ENCODE results near the gene RPL13.
A peak's percentile ranks its signal among the peaks of the same experiment; 100 is the strongest.
"Not testable (repeated sequence)": the region's sequence is repeated elsewhere in the genome, so short reads cannot be mapped to it uniquely, and the experiment has no call there.

Gene RPL13

DNA sequence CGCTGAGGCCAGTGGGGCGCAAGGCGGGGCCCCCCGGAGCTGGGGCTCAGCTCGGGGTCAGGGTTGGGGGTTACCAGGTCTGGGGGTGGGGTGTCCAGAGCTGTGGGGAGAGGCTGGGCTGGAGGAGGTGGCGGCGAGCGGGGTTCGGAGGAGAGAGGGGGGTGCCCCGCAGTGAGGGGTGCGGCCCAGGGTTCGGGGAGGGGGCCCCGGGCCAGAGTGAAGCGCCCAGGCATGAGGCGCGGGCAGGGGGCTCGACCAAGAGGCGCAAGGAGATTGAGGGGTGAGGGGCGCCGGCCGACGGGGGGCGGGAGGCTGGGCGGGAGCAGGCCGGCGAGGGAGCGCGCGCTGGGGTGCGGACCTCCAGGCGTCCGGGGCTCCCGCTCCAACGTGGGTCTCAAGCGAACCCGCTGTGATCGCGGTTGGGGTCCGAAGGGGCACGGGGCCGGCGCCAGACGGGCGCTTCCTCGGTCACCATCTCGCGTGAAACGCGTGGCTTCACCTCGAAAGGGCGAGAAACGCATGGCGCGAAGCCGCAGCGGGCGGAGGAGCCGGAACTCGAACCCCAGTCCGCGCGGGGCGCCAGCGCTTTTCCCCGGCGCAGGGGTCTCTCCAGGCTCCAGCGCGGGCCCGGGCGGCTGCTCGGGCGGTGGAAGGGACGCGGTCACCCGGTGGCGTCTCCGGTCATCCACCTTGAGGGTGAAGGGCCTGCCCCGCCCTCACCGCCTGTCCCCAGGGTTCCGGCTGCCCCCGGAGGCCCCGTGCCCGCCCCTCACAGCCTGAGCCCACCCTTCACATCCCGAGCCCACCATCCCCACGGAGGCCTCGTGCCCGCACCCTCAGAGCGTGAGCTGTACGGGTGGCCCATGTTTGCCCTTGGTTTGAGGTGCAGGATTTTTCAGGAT is 15.9 kb downstream of the RPL13 start:
- FAIRE-seq (no peak), DNase-seq (ENCODE audit: low spot score) (no peak)

DNA sequence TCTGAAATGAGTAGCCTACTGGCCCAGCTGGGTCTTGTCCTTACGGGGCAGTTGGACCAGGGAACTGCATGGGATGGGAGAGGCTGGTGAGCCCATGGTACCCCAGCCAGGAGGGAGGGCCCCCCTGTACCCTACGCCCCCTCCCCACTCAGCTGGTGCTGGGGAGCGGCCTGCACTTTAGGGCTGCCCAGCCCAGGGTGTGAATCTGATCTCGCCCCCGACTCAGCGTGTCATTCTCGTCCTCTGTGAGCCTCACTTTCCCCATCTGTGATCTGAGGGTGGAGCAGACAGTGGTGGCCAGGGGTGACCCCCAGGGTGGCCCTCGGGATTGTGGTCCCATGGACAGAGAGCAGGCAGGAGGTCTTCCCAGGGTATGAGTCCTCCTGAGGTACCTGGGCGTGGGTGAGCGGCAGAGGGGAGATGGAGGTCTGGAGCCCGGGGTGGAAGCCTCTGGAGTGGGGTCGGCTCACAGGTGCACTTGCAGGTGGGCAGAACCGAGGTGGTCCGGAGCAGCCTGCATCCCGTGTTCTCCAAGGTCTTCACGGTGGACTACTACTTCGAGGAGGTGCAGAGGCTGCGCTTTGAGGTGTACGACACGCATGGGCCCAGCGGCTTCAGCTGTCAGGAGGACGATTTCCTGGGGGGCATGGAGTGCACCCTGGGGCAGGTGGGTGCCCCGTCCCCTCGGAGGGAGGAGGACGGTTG is 16.7 kb downstream of the RPL13 start:
- FAIRE-seq, result no peak
- DNase-seq (ENCODE audit: low spot score), result no peak

GRCh38 chr16:89579351-89579750 is 18.9 kb downstream of the RPL13 start:
- DNase-seq (ENCODE audit: low spot score) (no peak), FAIRE-seq (no peak)

- DNase-seq (ENCODE audit: low spot score) (peak; percentile 92), FAIRE-seq (no peak)
Observed at GRCh38 chr16:89581045-89581695, 20.7 kb downstream of the RPL13 start.

DNA sequence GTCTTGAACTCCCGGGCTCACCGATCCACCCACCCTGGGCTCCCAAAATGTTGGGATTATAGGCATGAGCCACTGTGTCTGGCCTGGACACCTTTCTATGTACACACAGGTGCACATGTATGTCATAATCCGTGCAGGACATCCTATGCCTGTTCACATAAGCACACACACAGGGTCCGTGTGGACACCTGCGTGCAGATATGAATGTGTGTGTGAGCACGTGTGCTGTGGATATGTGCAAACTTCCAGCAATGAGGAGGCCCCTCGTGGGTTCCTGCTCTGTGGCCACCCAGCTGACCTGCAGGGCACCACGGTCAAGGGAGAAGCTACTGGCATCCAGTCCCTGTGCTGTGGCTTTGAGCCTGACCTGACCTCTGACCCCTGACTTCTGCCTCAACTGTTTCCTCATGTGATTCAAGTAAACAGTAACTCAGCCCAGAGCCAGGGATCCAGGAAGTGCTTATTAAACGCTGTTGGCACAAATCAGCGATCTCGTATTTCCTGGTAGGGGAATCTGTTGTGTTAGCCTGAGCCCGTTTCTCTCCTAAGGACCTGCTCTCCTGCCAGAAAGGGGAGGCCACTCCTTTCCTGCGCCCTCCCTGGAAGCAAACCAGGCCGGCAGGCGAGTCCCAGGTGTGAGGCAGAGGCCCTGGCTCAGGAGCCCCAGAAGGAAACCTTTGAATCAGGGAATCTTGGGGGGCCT is 21.5 kb downstream of the RPL13 start:
- peak; percentile 50 for FAIRE-seq
- no peak for DNase-seq (ENCODE audit: low spot score)

DNA sequence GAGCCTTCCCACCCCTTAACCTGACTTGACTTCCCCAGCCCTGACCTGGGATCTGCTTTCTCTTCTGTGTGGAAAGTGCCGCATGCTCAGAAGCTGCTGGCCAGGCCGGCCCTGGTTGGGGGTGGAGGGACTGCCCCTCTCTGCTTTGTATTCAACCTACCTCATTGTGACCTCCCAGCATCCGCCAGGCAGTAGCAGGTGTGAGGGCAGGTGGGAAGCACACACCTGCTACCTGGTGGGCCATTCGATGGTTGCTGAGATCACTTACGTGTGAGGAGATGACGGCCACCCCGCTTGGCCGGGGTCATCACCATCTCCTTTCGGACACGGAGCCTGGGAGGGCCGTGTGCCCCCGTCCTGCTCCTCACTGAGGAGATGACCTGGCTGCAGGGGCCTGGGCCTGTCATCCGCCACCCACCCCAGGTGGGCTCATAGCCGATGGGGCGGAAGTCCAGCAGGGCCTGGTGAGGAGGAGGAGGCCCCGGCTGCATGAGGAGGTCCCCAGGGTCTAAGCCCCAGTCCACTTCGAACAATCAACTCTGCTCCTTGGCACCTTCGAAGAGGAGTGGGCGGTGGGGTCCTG is 22.2 kb downstream of the RPL13 start:
- no peak for FAIRE-seq
- no peak for DNase-seq (ENCODE audit: low spot score)

DNA sequence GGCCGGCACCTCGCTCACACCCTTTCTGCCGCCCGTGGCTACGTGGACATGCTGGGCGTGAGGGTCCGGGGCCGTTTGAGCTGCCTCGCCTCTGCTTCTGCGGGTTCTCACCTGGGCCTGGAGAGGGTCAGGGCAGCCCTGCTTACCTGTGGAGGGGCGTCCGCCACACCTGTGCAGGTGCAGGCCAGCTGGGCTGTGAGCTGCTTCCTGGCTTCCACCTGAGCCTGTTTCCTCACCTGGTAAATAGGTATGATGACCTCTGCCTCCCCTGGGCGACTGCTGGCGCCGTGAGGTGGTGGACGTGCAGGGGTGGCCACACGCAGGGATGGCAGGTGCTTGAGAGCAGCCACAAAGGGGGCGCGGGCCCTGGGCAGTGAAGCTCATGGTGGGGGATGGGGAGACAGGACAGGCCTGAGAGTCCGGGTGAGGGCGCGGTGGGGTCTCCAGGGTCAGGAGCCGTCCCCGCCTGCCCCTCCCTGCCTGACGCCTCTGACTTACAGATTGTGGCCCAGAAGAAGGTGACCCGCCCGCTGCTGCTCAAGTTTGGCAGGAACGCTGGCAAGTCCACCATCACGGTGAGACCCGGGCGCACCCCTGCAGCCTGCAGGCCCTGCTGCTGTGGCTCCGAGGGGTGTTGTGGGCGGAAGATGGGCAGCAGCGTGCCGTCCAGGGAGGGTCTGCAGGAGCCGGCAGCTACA is 22.9 kb downstream of the RPL13 start:
- FAIRE-seq (no peak), DNase-seq (ENCODE audit: low spot score) (no peak)

DNA sequence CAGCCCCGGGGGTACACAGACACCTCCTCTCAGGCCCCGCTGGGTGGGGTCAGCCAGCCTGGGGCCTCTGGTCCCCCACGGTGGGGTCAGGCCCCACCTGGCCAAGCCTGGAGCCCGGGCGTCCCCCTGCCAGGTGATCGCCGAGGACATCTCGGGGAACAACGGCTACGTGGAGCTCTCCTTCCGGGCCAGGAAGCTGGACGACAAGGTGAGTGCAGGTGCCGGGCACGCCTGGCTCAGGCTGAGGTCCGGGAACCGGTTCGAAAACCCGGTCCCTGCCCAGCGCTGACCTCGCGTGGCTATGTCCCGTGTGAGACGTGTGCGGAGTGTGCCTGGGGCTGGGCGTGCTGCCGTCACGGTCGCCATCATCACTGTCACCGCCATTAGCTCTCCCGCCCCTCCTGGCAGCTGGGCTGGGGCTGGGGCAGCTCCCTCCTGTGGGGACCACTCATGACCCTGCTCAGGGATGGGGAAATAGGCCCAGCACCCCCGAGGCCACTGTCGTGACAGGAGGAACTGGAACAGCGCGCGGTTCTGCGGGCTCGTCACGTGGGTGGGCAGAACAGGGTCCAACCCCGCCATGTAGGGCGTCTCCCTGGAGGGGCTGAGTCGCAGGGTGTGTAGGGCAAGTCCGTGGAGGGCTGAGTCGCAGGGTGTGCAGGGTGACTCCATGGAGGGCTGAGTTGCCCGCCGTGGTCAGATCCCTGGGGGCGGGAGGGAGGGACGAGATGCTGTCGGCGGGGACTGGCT is 23.6 kb downstream of the RPL13 start:
- FAIRE-seq (peak; percentile 35), DNase-seq (ENCODE audit: low spot score) (no peak)

- DNase-seq (ENCODE audit: low spot score) (peak; percentile 53), FAIRE-seq (no peak)
Observed at GRCh38 chr16:89584768-89585549, 24.5 kb downstream of the RPL13 start.

- no peak for FAIRE-seq
- DNase-seq (ENCODE audit: low spot score), result no peak
Observed at GRCh38 chr16:89586218-89586617, 25.7 kb downstream of the RPL13 start.

GRCh38 chr16:89586853-89587252 is 26.4 kb downstream of the RPL13 start:
- DNase-seq (ENCODE audit: low spot score), result peak; percentile 74
- no peak for FAIRE-seq

DNA sequence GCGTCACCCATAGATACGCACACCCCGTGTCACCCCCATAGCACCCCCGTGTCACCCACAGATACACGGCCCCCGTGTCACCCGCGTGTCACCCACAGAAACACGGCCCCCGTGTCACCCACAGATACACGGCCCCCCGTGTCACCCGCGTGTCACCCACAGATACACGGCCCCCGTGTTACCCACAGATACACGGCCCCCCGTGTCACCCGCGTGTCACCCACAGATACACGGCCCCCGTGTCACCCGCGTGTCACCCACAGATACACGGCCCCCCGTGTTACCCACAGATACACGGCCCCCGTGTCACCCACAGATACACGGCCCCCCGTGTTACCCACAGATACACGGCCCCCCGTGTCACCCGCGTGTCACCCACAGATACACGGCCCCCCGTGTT is 27.2 kb downstream of the RPL13 start:
- not testable (repeated sequence) for DNase-seq (ENCODE audit: low spot score); FAIRE-seq

DNA sequence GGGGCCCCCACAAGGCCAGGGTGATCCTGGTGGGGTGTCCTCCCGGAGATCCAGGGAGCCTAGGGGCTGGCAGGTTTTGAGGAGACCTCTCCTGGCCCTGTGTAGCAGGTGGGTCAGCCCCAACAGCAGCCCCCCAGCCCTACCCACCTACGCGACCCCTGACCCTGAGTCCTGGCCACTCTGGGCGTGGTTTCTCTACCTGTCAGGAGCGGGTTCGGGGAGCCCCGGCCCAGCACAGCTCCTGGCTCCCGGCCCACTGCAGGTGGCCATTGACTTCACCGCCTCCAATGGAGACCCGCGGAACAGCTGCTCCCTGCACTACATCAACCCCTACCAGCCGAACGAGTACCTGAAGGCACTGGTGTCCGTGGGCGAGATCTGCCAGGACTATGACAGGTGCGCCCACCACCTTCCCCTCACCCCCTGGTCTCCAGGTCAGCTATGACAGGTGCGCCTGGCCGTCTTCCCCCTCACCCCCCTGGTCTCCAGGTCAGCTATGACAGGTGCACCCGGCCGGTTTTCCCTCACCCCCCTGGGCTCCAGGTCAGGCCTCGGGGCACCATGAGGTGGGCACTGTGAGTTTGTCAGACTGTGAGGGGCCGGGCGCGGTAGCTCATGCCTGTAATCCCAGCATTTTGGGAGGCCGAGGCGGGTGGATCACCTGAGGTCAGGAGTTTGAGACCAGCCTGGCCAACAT is 28.1 kb downstream of the RPL13 start:
- no peak for DNase-seq (ENCODE audit: low spot score)

GRCh38 chr16:89589241-89589926 is 28.9 kb downstream of the RPL13 start:
- no peak for FAIRE-seq

More for the DNA sequence above, 28.1 kb downstream of the RPL13 start:
- FAIRE-seq, result no peak

GRCh38 chr16:89593841-89594240 is 33.4 kb downstream of the RPL13 start:
- peak; percentile 53 for FAIRE-seq
- DNase-seq (ENCODE audit: low spot score), result no peak

More at GRCh38 chr16:89589241-89589926, 28.9 kb downstream of the RPL13 start:
- DNase-seq (ENCODE audit: low spot score), result no peak

GRCh38 chr16:89595330-89596060 is 35.0 kb downstream of the RPL13 start:
- DNase-seq (ENCODE audit: low spot score) (no peak), FAIRE-seq (peak; percentile 74)
